ENCODE measurements around the gene P2RX3.
A peak's percentile ranks its signal among the peaks of the same experiment; 100 is the strongest.

P2RX3 gene

GRCh38 chr11:57377107-57377506, 39.0 kb downstream of the P2RX3 start:
- DNase-seq (ENCODE audit: low read depth): no peak
- no peak overlapping the region for H3K4me3 ChIP-seq (ENCODE audit: low read depth, low read length)
- no peak for TF ChIP-seq CTCF (IDR thresholded peaks at IDR 0.05; ENCODE audit: control insufficient read depth, extremely low read depth, insufficient read depth)

- TF ChIP-seq CTCF (IDR thresholded peaks at IDR 0.05; ENCODE audit: control insufficient read depth, extremely low read depth, insufficient read depth): no peak
- H3K4me3 ChIP-seq (ENCODE audit: low read depth, low read length): no peak overlapping the region
- no peak for DNase-seq (ENCODE audit: low read depth)
Observed at GRCh38 chr11:57378186-57378585, 40.0 kb downstream of the P2RX3 start.

DNA sequence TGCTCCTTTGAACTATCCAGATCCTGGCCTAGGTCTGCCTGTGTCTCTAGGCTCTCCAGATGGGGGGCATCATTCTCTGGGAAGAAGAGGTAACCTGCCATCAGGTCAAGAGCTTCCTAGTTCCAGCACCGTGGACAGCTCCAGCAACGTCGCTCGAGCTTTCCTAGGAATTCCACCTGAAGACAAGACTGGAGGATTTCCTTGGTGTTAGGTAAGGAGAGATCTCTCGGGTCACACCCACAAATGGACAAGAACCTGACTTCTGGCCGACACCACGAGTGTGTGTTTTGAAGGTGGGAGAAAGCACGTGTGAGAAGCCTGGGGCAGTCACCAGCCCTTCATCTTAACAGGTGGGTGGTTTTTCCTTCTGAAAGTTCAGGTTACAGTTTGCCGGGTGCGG, 41.6 kb downstream of the P2RX3 start:
- no peak for TF ChIP-seq CTCF (IDR thresholded peaks at IDR 0.05; ENCODE audit: control insufficient read depth, extremely low read depth, insufficient read depth)
- no peak overlapping the region for H3K4me3 ChIP-seq (ENCODE audit: low read depth, low read length)
- peak; percentile 13 for DNase-seq (ENCODE audit: low read depth)

DNA sequence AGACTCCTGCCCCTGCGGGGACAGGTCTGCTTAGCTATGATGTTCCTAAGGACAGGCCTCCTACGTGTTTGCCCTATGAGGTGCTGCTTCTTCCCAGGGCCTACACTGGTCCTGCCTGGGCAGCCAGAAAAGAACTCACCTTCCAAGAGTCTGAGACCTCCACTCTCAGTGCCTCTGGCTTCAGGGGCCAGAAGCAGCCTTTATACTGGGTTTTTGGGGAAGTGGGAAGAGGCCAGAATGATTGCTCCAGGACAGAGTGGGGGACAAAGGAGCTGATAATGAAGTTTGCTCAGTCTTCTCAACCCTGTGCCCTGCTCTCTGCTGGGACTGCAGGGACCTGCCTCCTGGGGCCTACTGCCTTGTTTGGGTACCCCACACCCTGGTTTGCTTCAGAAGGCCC, 42.8 kb downstream of the P2RX3 start, which contains the start of gene PRG3:
Gene PRG3 (minus strand): TSS at position 176 of the 400 bp plus-strand sequence. CDS start 442 bp downstream, outside the sequence.
- no peak for TF ChIP-seq CTCF (IDR thresholded peaks at IDR 0.05; ENCODE audit: control insufficient read depth, extremely low read depth, insufficient read depth)
- no peak for DNase-seq (ENCODE audit: low read depth)
- H3K4me3 ChIP-seq (ENCODE audit: low read depth, low read length): no peak within 1 kb of the TSS

GRCh38 chr11:57386178-57386940, 48.2 kb downstream of the P2RX3 start:
- no peak overlapping the region for H3K4me3 ChIP-seq (ENCODE audit: low read depth, low read length)
- no peak for TF ChIP-seq CTCF (IDR thresholded peaks at IDR 0.05; ENCODE audit: control insufficient read depth, extremely low read depth, insufficient read depth)
- DNase-seq (ENCODE audit: low read depth): no peak

- no peak for TF ChIP-seq CTCF (IDR thresholded peaks at IDR 0.05; ENCODE audit: control insufficient read depth, extremely low read depth, insufficient read depth)
- DNase-seq (ENCODE audit: low read depth): no peak
- H3K4me3 ChIP-seq (ENCODE audit: low read depth, low read length): no peak overlapping the region
Observed at GRCh38 chr11:57387289-57388030, 49.3 kb downstream of the P2RX3 start.

Data from LNCaP clone FGC (cell line).